H9 (cell line): ENCODE measurements around the gene ZNF407. TPM values are rescaled to one million over a fixed set of nuclear protein-coding genes. Genes with fewer than 3 reads are reported as not detected.

Source experiments
- DNase-seq: peaks from one replicate; pipeline ENCODE4 v3.0.0-alpha.2; 2017
- H2AFZ ChIP-seq: one replicate; pipeline ENCODE4 v1.6.1; 2013; ENCODE audit warnings: mild to moderate bottlenecking, low read length, control low read depth, moderate library complexity
- H2AK5ac ChIP-seq: 2 replicates; pipeline ENCODE4 v1.6.1; 2013; ENCODE audit warnings: low read length, control low read depth, mixed read lengths; ENCODE audit not compliant: insufficient read length
- H2BK120ac ChIP-seq: one replicate; pipeline ENCODE4 v1.6.1; 2013; ENCODE audit warnings: low read depth, mild to moderate bottlenecking, low read length, control low read depth, inconsistent platforms; ENCODE audit not compliant: poor library complexity, severe bottlenecking
- H2BK12ac ChIP-seq: 2 replicates; pipeline ENCODE4 v1.6.1; 2013; ENCODE audit warnings: low read length, control low read depth, mixed read lengths, low read depth; ENCODE audit not compliant: insufficient read length
- H2BK15ac ChIP-seq: 2 replicates; pipeline ENCODE4 v1.6.1; 2013; ENCODE audit warnings: low read depth, low read length, control low read depth
- H2BK20ac ChIP-seq: one replicate; pipeline ENCODE4 v1.6.1; 2013; ENCODE audit warnings: low read depth, mild to moderate bottlenecking, low read length, control low read depth, inconsistent platforms; ENCODE audit not compliant: poor library complexity, severe bottlenecking
- H2BK5ac ChIP-seq: 2 replicates; pipeline ENCODE4 v1.6.1; 2013; ENCODE audit warnings: low read length, control low read depth, mixed read lengths; ENCODE audit not compliant: insufficient read length
- H3K14ac ChIP-seq: 2 replicates; pipeline ENCODE4 v1.6.1; 2013; ENCODE audit warnings: low read length, control low read depth; ENCODE audit not compliant: insufficient read depth
- H3K18ac ChIP-seq: 2 replicates; pipeline ENCODE4 v1.6.1; 2013; ENCODE audit warnings: low read depth, mild to moderate bottlenecking, mixed read lengths, low read length, control low read depth; ENCODE audit not compliant: insufficient read length
- H3K23ac ChIP-seq: 2 replicates; pipeline ENCODE4 v1.6.1; 2013; ENCODE audit warnings: low read length, control low read depth, mixed read lengths, low read depth; ENCODE audit not compliant: insufficient read length
- H3K23me2 ChIP-seq: 2 replicates; pipeline ENCODE4 v1.6.1; 2013; ENCODE audit warnings: low read depth, mild to moderate bottlenecking, mixed read lengths, low read length, control low read depth; ENCODE audit not compliant: insufficient read length, poor library complexity, severe bottlenecking
- H3K27ac ChIP-seq: 2 replicates; pipeline ENCODE4 v1.5.1; 2013; ENCODE audit warnings: low read length, control low read depth, mixed read lengths, low read depth; ENCODE audit not compliant: insufficient read length
- H3K27me3 ChIP-seq: 2 replicates; pipeline ENCODE4 v1.6.1; 2013; ENCODE audit warnings: low read length, control low read depth, inconsistent platforms; ENCODE audit not compliant: insufficient read depth
- H3K4ac ChIP-seq: 2 replicates; pipeline ENCODE4 v1.6.1; 2013; ENCODE audit warnings: low read depth, mild to moderate bottlenecking, control low read depth, inconsistent platforms, low read length, moderate library complexity
- H3K4me1 ChIP-seq: 2 replicates; pipeline ENCODE4 v1.6.1; 2013; ENCODE audit warnings: low read length, control low read depth, inconsistent platforms; ENCODE audit not compliant: insufficient read depth
- H3K4me2 ChIP-seq: 2 replicates; pipeline ENCODE4 v1.6.1; 2013; ENCODE audit warnings: low read length, control low read depth, mixed read lengths; ENCODE audit not compliant: insufficient read length, insufficient read depth
- H3K56ac ChIP-seq: 2 replicates; pipeline ENCODE4 v1.6.1; 2013; ENCODE audit warnings: low read depth, mild to moderate bottlenecking, mixed read lengths, low read length, control low read depth; ENCODE audit not compliant: insufficient read length
- H3K79me1 ChIP-seq: 2 replicates; pipeline ENCODE4 v1.6.1; 2013; ENCODE audit warnings: low read depth, mild to moderate bottlenecking, moderate library complexity, low read length, control low read depth, inconsistent platforms; ENCODE audit not compliant: insufficient read depth, poor library complexity, severe bottlenecking
- H3K79me2 ChIP-seq: 2 replicates; pipeline ENCODE4 v1.6.1; 2013; ENCODE audit warnings: low read length, control low read depth, inconsistent platforms; ENCODE audit not compliant: insufficient read depth
- H3K9ac ChIP-seq: 2 replicates; pipeline ENCODE4 v1.6.1; 2013; ENCODE audit warnings: low read length, control low read depth, mixed read lengths; ENCODE audit not compliant: insufficient read length; ENCODE audit errors: extremely low read depth
- H3K9me3 ChIP-seq: one replicate; pipeline ENCODE4 v1.6.1; 2013; ENCODE audit warnings: low read depth, low read length, inconsistent platforms; ENCODE audit not compliant: control insufficient read depth
- H3T11ph ChIP-seq: one replicate; pipeline ENCODE4 v1.6.1; 2013; ENCODE audit warnings: mild to moderate bottlenecking, low read length, control low read depth, inconsistent platforms
- H4K20me1 ChIP-seq: one replicate; pipeline ENCODE4 v1.6.1; 2013; ENCODE audit not compliant: control insufficient read depth, insufficient read length, insufficient read depth
- H4K5ac ChIP-seq: 2 replicates; pipeline ENCODE4 v1.6.1; 2013; ENCODE audit warnings: low read depth, mild to moderate bottlenecking, mixed read lengths, low read length, control low read depth; ENCODE audit not compliant: insufficient read length
- H4K8ac ChIP-seq: replicated peaks from 2 replicates; pipeline ENCODE4 v1.6.1; 2013; ENCODE audit warnings: low read length, control low read depth, mixed read lengths, low read depth; ENCODE audit not compliant: insufficient read length
- H4K91ac ChIP-seq: 2 replicates; pipeline ENCODE4 v1.6.1; 2013; ENCODE audit warnings: low read depth, mild to moderate bottlenecking, moderate library complexity, mixed read lengths, low read length, control low read depth; ENCODE audit not compliant: insufficient read length
- H3K27ac Mint-ChIP-seq, 3 experiments: 2 replicates in 2 of 3; 3 replicates in 1 of 3; pipeline ENCODE4 v1.8.0; 2020 to 2021; ENCODE audit warnings: mixed read lengths in 3 of 3, mild to moderate bottlenecking in 1 of 3, moderate library complexity in 1 of 3
- H3K27me3 Mint-ChIP-seq: 2 replicates; pipeline ENCODE4 v1.8.0; 2021; ENCODE audit warnings: low read depth, mild to moderate bottlenecking, moderate library complexity, mixed read lengths
- H3K36me3 Mint-ChIP-seq, 3 experiments: 2 replicates in 2 of 3; 3 replicates in 1 of 3; pipeline ENCODE4 v1.8.0; 2020 to 2021; ENCODE audit warnings: low read depth in 3 of 3, mixed read lengths in 3 of 3; ENCODE audit not compliant: insufficient read depth in 1 of 3
- H3K4me1 Mint-ChIP-seq, 2 experiments: 2 replicates each; pipeline ENCODE4 v1.8.0; 2020; ENCODE audit warnings: mixed read lengths in 2 of 2
- H3K4me3 Mint-ChIP-seq, 2 experiments: 2 replicates in 1 of 2; 3 replicates in 1 of 2; pipeline ENCODE4 v1.8.0; 2020 to 2021; ENCODE audit warnings: mild to moderate bottlenecking in 2 of 2, mixed read lengths in 2 of 2, moderate library complexity in 1 of 2
- H3K9me3 Mint-ChIP-seq, 2 experiments: 2 replicates in 1 of 2; 3 replicates in 1 of 2; pipeline ENCODE4 v1.8.0; 2020; ENCODE audit warnings: mild to moderate bottlenecking in 2 of 2, mixed read lengths in 2 of 2, moderate library complexity in 1 of 2
- WGBS: extraction: QIAGEN DNeasy Blood & Tissue Kit; methylation state at CpG from one replicate; pipeline ENCODE4 v1.1.7; 2013; ENCODE audit warnings: missing lambda C conversion rate, low lambda C conversion rate, mixed read lengths; ENCODE audit not compliant: insufficient read length; ENCODE audit errors: extremely low coverage; 5-methylcytosine and 5-hydroxymethylcytosine counted together
- total RNA-seq: library from RNA; stranded (reverse); gene quantifications from 2 replicates; pipeline ENCODE4 v1.2.1, GENCODE V29; 2021
- TF ChIP-seq, protein P1 (sequence below): fragments of 200-600 bp; sonication (generic); conservative IDR thresholded peaks from 3 replicates; pipeline ENCODE4 v1.8.0; 2021; ENCODE audit warnings: antibody characterized with exemption, mild to moderate bottlenecking

The ZNF407 gene
- total RNA-seq, 1 experiment from 2014 or later, result 8.7 TPM

DNA sequence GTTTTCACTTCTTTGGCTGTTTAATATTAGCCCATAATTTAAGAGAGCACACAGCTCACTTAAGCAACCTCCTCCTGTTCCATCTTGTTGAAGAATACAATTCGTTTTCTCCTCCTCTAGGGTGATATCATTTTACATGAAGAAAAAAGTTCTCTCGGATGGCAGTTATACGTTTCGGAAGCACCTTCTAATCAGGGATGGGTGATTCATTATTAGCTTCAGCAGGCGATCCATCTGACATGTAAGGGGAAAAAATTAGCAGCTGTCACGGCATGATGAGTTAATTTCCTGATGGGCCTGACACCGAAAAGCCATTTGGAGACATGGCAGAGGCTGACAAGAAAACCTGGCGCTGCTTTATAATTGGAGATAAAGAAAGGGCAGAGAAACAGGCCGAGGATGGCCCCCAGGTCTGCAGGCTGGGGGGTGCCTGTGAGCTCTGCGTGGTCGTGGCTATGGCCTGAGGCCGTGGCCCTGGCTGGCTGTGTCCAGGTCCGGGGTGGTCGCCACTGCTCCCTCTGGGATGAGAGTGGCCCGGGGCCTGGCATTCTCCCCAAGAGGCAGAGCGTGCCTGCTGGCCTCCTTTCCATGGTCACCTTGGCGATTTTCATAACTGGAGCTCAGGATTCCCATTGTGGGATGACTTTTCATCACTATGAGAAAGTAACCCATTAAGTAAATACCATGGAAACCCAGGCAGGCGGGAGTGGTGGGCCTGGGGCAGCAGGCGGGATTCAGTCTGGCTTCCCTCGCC is 471.2 kb downstream of the ZNF407 start:
- 0 out of 7 replicates have a peak overlapping the region, but pooled peaks of 1 of the 3 experiments have one; percentile 42 for H3K27ac Mint-ChIP-seq
- no peak overlapping the region for H3K4me3 Mint-ChIP-seq
- WGBS, result no CpG with 5 or more reads among the region's 20 CpGs

More for the DNA sequence above, 471.2 kb downstream of the ZNF407 start:
- H2BK15ac ChIP-seq, result no peak overlapping the region
- no peak overlapping the region for H4K91ac ChIP-seq
- TF ChIP-seq, protein P1, sequence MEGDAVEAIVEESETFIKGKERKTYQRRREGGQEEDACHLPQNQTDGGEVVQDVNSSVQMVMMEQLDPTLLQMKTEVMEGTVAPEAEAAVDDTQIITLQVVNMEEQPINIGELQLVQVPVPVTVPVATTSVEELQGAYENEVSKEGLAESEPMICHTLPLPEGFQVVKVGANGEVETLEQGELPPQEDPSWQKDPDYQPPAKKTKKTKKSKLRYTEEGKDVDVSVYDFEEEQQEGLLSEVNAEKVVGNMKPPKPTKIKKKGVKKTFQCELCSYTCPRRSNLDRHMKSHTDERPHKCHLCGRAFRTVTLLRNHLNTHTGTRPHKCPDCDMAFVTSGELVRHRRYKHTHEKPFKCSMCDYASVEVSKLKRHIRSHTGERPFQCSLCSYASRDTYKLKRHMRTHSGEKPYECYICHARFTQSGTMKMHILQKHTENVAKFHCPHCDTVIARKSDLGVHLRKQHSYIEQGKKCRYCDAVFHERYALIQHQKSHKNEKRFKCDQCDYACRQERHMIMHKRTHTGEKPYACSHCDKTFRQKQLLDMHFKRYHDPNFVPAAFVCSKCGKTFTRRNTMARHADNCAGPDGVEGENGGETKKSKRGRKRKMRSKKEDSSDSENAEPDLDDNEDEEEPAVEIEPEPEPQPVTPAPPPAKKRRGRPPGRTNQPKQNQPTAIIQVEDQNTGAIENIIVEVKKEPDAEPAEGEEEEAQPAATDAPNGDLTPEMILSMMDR, result no peak
- H3K23ac ChIP-seq, result no peak overlapping the region
- DNase-seq, result no peak
- H2AFZ ChIP-seq, result no peak overlapping the region
- H2BK5ac ChIP-seq, result no peak overlapping the region
- Mint-ChIP-seq H3K27me3 (0 out of 2 replicates have a peak, but pooled peaks cover 2% of the 10 kb centered on the region), H3K36me3 (peaks cover under 1 to 1% (median under 1%) of the 10 kb centered on the region in 3 experiments; a peak in 1 of 7 replicates), H3K9me3 (no peaks in the 10 kb centered on the region), H3K4me1 (peaks cover 0 to 5% of the 10 kb centered on the region in 2 experiments; a peak in 1 of 4 replicates)
- H2BK20ac ChIP-seq, result no peak overlapping the region
- no peak overlapping the region for H2BK120ac ChIP-seq
- H2AK5ac ChIP-seq, result no peak overlapping the region
- no peak overlapping the region for H3K56ac ChIP-seq
- no peak overlapping the region for H3K18ac ChIP-seq
- no peak overlapping the region for H4K5ac ChIP-seq
- no peak overlapping the region for H4K8ac ChIP-seq
- H3T11ph ChIP-seq, result no peak overlapping the region
- H3K27me3 ChIP-seq, result no peaks in the 10 kb centered on the region
- H3K14ac ChIP-seq, result no peak overlapping the region
- H3K4ac ChIP-seq, result no peak overlapping the region
- no peaks in the 10 kb centered on the region for H3K4me1 ChIP-seq
- H3K79me2 ChIP-seq, result no peaks in the 10 kb centered on the region
- no peaks in the 10 kb centered on the region for H3K9me3 ChIP-seq
- no peaks in the 10 kb centered on the region for H3K79me1 ChIP-seq
- H3K23me2 ChIP-seq, result no peaks in the 10 kb centered on the region
- H3K27ac ChIP-seq, result no peak overlapping the region
- no peak overlapping the region for H3K9ac ChIP-seq
- H3K4me2 ChIP-seq, result no peak overlapping the region
- H4K20me1 ChIP-seq, result no peaks in the 10 kb centered on the region
- H2BK12ac ChIP-seq, result no peak overlapping the region
